ENCODE data around the gene MYRF.
A peak's percentile ranks its signal among the peaks of the same experiment; 100 is the strongest.

Gene MYRF

GRCh38 chr11:61716478-61717285 lies 35.8 kb upstream of the MYRF start:
- H2BK15ac ChIP-seq (replicated peaks; ENCODE audit: low read depth), result no peak overlapping the region
- peak; percentile 61 for DNase-seq
- no CpG with 5 or more reads among the region's 13 CpGs for WGBS (ENCODE audit: extremely low coverage, insufficient coverage, low lambda C conversion rate)

GRCh38 chr11:61717286-61718033 lies 35.0 kb upstream of the MYRF start:
- Histone ChIP-seq H3K4me2 (ENCODE audit: low read length) (no peak overlapping the region), H3K27ac (ENCODE audit: low read depth, low read length) (no peak overlapping the region), H3K4me1 (ENCODE audit: control insufficient read depth, low read depth, low read length) (peaks cover 10% of the 10 kb centered on the region), H3K18ac (ENCODE audit: low read length) (no peak overlapping the region), H3K36me3 (ENCODE audit: control insufficient read depth, insufficient read depth, low read length) (no peaks in the 10 kb centered on the region), H2BK15ac (replicated peaks; ENCODE audit: low read depth) (no peak overlapping the region), H2BK5ac (ENCODE audit: low read length) (peak overlapping the region; percentile 20), H3K9ac (ENCODE audit: low read length) (peak overlapping the region; percentile 58), H4K5ac (ENCODE audit: low read length) (no peak overlapping the region), H3K4ac (ENCODE audit: low read depth, low read length) (peak overlapping the region; percentile 44), H3K79me2 (ENCODE audit: control insufficient read depth, insufficient read depth, low read length) (no peaks in the 10 kb centered on the region), H3K56ac (ENCODE audit: low read length) (peak overlapping the region; percentile 83), H4K8ac (ENCODE audit: low read depth, low read length) (no peak overlapping the region), H3K27me3 (ENCODE audit: insufficient read depth, low read length, poor library complexity) (no peaks in the 10 kb centered on the region), H2BK120ac (ENCODE audit: low read depth, low read length) (no peak overlapping the region), H2AK5ac (ENCODE audit: low read length) (peak overlapping the region; percentile 99), H3K4me3 (ENCODE audit: low read length) (no peak overlapping the region), H3K23ac (ENCODE audit: low read length) (no peak overlapping the region), H3K79me1 (ENCODE audit: low read length) (no peaks in the 10 kb centered on the region)
- no CpG with 5 or more reads among the region's 19 CpGs for WGBS (ENCODE audit: extremely low coverage, insufficient coverage, low lambda C conversion rate)
- no peak for DNase-seq

More at GRCh38 chr11:61716478-61717285, 35.8 kb upstream of the MYRF start:
- no peaks in the 10 kb centered on the region for H3K79me2 ChIP-seq (ENCODE audit: control insufficient read depth, insufficient read depth, low read length)
- no peak overlapping the region for H3K4me3 ChIP-seq (ENCODE audit: low read length)
- no peaks in the 10 kb centered on the region for H3K36me3 ChIP-seq (ENCODE audit: control insufficient read depth, insufficient read depth, low read length)
- no peak overlapping the region for H2BK5ac ChIP-seq (ENCODE audit: low read length)
- H3K79me1 ChIP-seq (ENCODE audit: low read length), result no peaks in the 10 kb centered on the region
- no peak overlapping the region for H4K5ac ChIP-seq (ENCODE audit: low read length)
- no peak overlapping the region for H3K4ac ChIP-seq (ENCODE audit: low read depth, low read length)
- no peak overlapping the region for H3K4me2 ChIP-seq (ENCODE audit: low read length)
- H3K4me1 ChIP-seq (ENCODE audit: control insufficient read depth, low read depth, low read length), result peaks cover 10% of the 10 kb centered on the region
- no peak overlapping the region for H2BK120ac ChIP-seq (ENCODE audit: low read depth, low read length)
- no peak overlapping the region for H3K23ac ChIP-seq (ENCODE audit: low read length)
- H3K18ac ChIP-seq (ENCODE audit: low read length), result no peak overlapping the region
- H3K56ac ChIP-seq (ENCODE audit: low read length), result peak overlapping the region; percentile 57
- H3K27me3 ChIP-seq (ENCODE audit: insufficient read depth, low read length, poor library complexity), result no peaks in the 10 kb centered on the region
- no peak overlapping the region for H2AK5ac ChIP-seq (ENCODE audit: low read length)
- H3K9ac ChIP-seq (ENCODE audit: low read length), result no peak overlapping the region
- no peak overlapping the region for H4K8ac ChIP-seq (ENCODE audit: low read depth, low read length)
- no peak overlapping the region for H3K27ac ChIP-seq (ENCODE audit: low read depth, low read length)

- H3K79me1 ChIP-seq (ENCODE audit: low read length), result no peaks in the 10 kb centered on the region
- H3K9ac ChIP-seq (ENCODE audit: low read length), result peak overlapping the region; percentile 58
- H3K4ac ChIP-seq (ENCODE audit: low read depth, low read length), result peak overlapping the region; percentile 44
- no peak overlapping the region for H3K23ac ChIP-seq (ENCODE audit: low read length)
- H3K18ac ChIP-seq (ENCODE audit: low read length), result peak overlapping the region; percentile 65
- H3K4me2 ChIP-seq (ENCODE audit: low read length), result peak overlapping the region; percentile 62
- H2BK5ac ChIP-seq (ENCODE audit: low read length), result peak overlapping the region; percentile 74
- H3K27ac ChIP-seq (ENCODE audit: low read depth, low read length), result no peak overlapping the region
- no peaks in the 10 kb centered on the region for H3K27me3 ChIP-seq (ENCODE audit: insufficient read depth, low read length, poor library complexity)
- WGBS (ENCODE audit: extremely low coverage, insufficient coverage, low lambda C conversion rate), result no CpG with 5 or more reads among the region's 9 CpGs
- H2AK5ac ChIP-seq (ENCODE audit: low read length), result peak overlapping the region; percentile 99
- no peak overlapping the region for H2BK15ac ChIP-seq (replicated peaks; ENCODE audit: low read depth)
- H4K8ac ChIP-seq (ENCODE audit: low read depth, low read length), result no peak overlapping the region
- H2BK120ac ChIP-seq (ENCODE audit: low read depth, low read length), result peak overlapping the region; percentile 7
- DNase-seq, result peak; percentile 34
- H4K5ac ChIP-seq (ENCODE audit: low read length), result no peak overlapping the region
- H3K4me1 ChIP-seq (ENCODE audit: control insufficient read depth, low read depth, low read length), result peaks cover 10% of the 10 kb centered on the region
- peak overlapping the region; percentile 83 for H3K56ac ChIP-seq (ENCODE audit: low read length)
- no peaks in the 10 kb centered on the region for H3K79me2 ChIP-seq (ENCODE audit: control insufficient read depth, insufficient read depth, low read length)
- no peaks in the 10 kb centered on the region for H3K36me3 ChIP-seq (ENCODE audit: control insufficient read depth, insufficient read depth, low read length)
- H3K4me3 ChIP-seq (ENCODE audit: low read length), result no peak overlapping the region
Measured at GRCh38 chr11:61718046-61718531, 34.3 kb upstream of the MYRF start.

- peak; percentile 93 for DNase-seq
- H3K4me3 ChIP-seq (ENCODE audit: low read length), result peak overlapping the region; percentile 36
Measured at GRCh38 chr11:61718621-61719302, 33.7 kb upstream of the MYRF start.

GRCh38 chr11:61719978-61720377 lies 32.5 kb upstream of the MYRF start:
- Histone ChIP-seq H3K23ac (ENCODE audit: low read length) (no peak overlapping the region), H3K56ac (ENCODE audit: low read length) (no peak overlapping the region), H3K4ac (ENCODE audit: low read depth, low read length) (no peak overlapping the region), H3K4me1 (ENCODE audit: control insufficient read depth, low read depth, low read length) (peaks cover 10% of the 10 kb centered on the region), H2BK5ac (ENCODE audit: low read length) (no peak overlapping the region), H4K8ac (ENCODE audit: low read depth, low read length) (no peak overlapping the region), H3K27me3 (ENCODE audit: insufficient read depth, low read length, poor library complexity) (no peaks in the 10 kb centered on the region), H2BK120ac (ENCODE audit: low read depth, low read length) (no peak overlapping the region), H3K79me1 (ENCODE audit: low read length) (no peaks in the 10 kb centered on the region), H2AK5ac (ENCODE audit: low read length) (no peak overlapping the region), H3K27ac (ENCODE audit: low read depth, low read length) (no peak overlapping the region), H3K36me3 (ENCODE audit: control insufficient read depth, insufficient read depth, low read length) (peaks cover 2% of the 10 kb centered on the region), H3K4me3 (ENCODE audit: low read length) (no peak overlapping the region), H3K4me2 (ENCODE audit: low read length) (no peak overlapping the region), H2BK15ac (replicated peaks; ENCODE audit: low read depth) (no peak overlapping the region), H3K9ac (ENCODE audit: low read length) (no peak overlapping the region), H3K79me2 (ENCODE audit: control insufficient read depth, insufficient read depth, low read length) (no peaks in the 10 kb centered on the region), H3K18ac (ENCODE audit: low read length) (no peak overlapping the region), H4K5ac (ENCODE audit: low read length) (no peak overlapping the region)
- DNase-seq, result no peak
- no CpG with 5 or more reads among the region's 12 CpGs for WGBS (ENCODE audit: extremely low coverage, insufficient coverage, low lambda C conversion rate)

More at GRCh38 chr11:61718621-61719302, 33.7 kb upstream of the MYRF start:
- Histone ChIP-seq H3K27ac (ENCODE audit: low read depth, low read length) (no peak overlapping the region), H3K9ac (ENCODE audit: low read length) (peak overlapping the region; percentile 79), H3K56ac (ENCODE audit: low read length) (peak overlapping the region; percentile 94), H3K4ac (ENCODE audit: low read depth, low read length) (peak overlapping the region; percentile 75), H2BK15ac (replicated peaks; ENCODE audit: low read depth) (no peak overlapping the region), H3K79me2 (ENCODE audit: control insufficient read depth, insufficient read depth, low read length) (no peaks in the 10 kb centered on the region), H2BK5ac (ENCODE audit: low read length) (no peak overlapping the region), H4K8ac (ENCODE audit: low read depth, low read length) (peak overlapping the region; percentile 28), H2BK120ac (ENCODE audit: low read depth, low read length) (no peak overlapping the region), H3K79me1 (ENCODE audit: low read length) (no peaks in the 10 kb centered on the region), H4K5ac (ENCODE audit: low read length) (no peak overlapping the region), H3K23ac (ENCODE audit: low read length) (no peak overlapping the region), H3K36me3 (ENCODE audit: control insufficient read depth, insufficient read depth, low read length) (no peaks in the 10 kb centered on the region), H3K4me2 (ENCODE audit: low read length) (peak overlapping the region; percentile 71), H3K4me1 (ENCODE audit: control insufficient read depth, low read depth, low read length) (peaks cover 10% of the 10 kb centered on the region), H3K27me3 (ENCODE audit: insufficient read depth, low read length, poor library complexity) (no peaks in the 10 kb centered on the region), H2AK5ac (ENCODE audit: low read length) (peak overlapping the region; percentile 17), H3K18ac (ENCODE audit: low read length) (peak overlapping the region; percentile 78)
- no CpG with 5 or more reads among the region's 21 CpGs for WGBS (ENCODE audit: extremely low coverage, insufficient coverage, low lambda C conversion rate)

Data from mesendoderm (in vitro differentiated cells).